Ectodermal cell (in vitro differentiated cells): ENCODE measurements around the gene PXDN.

ENCODE experiments used
- H3K27ac ChIP-seq: 2 replicates; pipeline ENCODE4 v1.7.0; 2013; ENCODE audit warnings: mild to moderate bottlenecking, low read depth, low read length; ENCODE audit not compliant: insufficient read depth, poor library complexity, severe bottlenecking
- H3K27me3 ChIP-seq: 2 replicates; pipeline ENCODE4 v1.7.0; 2013; ENCODE audit warnings: mild to moderate bottlenecking, low read length; ENCODE audit not compliant: insufficient read depth, control insufficient read depth, poor library complexity, severe bottlenecking
- H3K36me3 ChIP-seq: one replicate; pipeline ENCODE4 v1.7.0; 2013; ENCODE audit warnings: low read length; ENCODE audit not compliant: control insufficient read depth, insufficient read depth
- H3K4me1 ChIP-seq: one replicate; pipeline ENCODE4 v1.7.0; 2013; ENCODE audit warnings: low read length; ENCODE audit not compliant: control insufficient read depth, insufficient read depth
- H3K4me3 ChIP-seq: 2 replicates; pipeline ENCODE4 v1.7.0; 2013; ENCODE audit warnings: low read depth, low read length, control low read depth; ENCODE audit not compliant: insufficient read depth
- H3K9me3 ChIP-seq: 2 replicates; pipeline ENCODE4 v1.7.0; 2013; ENCODE audit warnings: mild to moderate bottlenecking, low read length, moderate library complexity; ENCODE audit not compliant: control insufficient read depth
- WGBS, 2 experiments: methylation state at CpG; one replicate each; pipeline ENCODE4 v1.1.7; 2013; ENCODE audit warnings: missing lambda C conversion rate in 2 of 2; 5-methylcytosine and 5-hydroxymethylcytosine counted together

PXDN gene

DNA sequence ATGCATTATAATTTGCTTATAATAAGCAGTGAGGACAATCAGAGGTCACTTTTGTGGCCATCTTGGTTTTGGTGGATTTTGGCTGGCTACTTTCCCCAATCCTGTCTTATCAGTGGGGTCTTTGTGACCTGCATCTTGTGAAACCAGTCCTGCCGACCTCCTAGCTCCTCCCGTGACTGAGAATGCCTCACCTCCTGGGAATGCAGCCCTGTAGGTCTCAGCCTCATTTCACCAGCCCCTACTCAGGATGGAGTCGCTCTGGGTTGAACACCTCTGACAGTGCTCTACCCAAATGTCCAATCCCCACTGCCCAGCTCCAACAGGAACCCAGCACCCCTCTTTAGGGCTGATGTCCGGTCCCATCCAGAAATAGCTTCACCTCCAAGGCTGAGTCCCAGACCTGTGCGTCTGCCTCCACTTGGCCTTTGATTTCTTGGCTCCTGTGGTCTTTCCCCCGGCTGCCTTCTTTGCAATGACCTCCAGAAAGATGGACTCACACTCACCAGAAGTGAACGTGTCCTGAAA is 31.3 kb upstream of the PXDN start:
- Histone ChIP-seq H3K36me3 (no peaks in the 10 kb centered on the region), H3K27ac (no peak overlapping the region), H3K9me3 (no peaks in the 10 kb centered on the region), H3K4me3 (no peak overlapping the region), H3K4me1 (peaks cover 3% of the 10 kb centered on the region), H3K27me3 (no peaks in the 10 kb centered on the region)
- WGBS, 2 experiments, result 88 to 93% methylated on average over 7 of the region's 7 CpGs

DNA sequence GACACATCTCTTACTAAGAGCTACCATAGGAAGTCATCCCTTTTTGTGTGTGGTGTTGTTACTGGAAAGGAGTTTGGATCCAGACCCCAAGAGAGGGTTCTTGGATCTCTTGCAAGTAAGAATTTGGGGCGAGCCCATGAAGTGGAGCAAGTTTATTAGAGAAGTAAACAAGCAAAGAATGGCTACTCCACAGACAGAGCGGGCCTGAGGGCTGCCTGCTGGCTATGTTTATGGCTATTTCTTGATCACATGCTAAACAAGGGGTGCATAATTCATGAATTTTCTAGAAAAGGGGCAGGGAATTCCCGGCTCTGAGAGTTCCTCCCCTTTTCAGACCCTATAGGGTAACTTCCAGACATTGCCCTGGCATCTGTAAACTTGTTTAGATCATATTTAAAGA is 30.6 kb upstream of the PXDN start:
- no peak overlapping the region for H3K4me3 ChIP-seq
- 88 to 92% methylated on average over 3 of the region's 3 CpGs for WGBS, 2 experiments
- no peaks in the 10 kb centered on the region for H3K9me3 ChIP-seq
- no peaks in the 10 kb centered on the region for H3K27me3 ChIP-seq
- H3K4me1 ChIP-seq, result peaks cover 3% of the 10 kb centered on the region
- H3K36me3 ChIP-seq, result no peaks in the 10 kb centered on the region
- no peak overlapping the region for H3K27ac ChIP-seq

DNA sequence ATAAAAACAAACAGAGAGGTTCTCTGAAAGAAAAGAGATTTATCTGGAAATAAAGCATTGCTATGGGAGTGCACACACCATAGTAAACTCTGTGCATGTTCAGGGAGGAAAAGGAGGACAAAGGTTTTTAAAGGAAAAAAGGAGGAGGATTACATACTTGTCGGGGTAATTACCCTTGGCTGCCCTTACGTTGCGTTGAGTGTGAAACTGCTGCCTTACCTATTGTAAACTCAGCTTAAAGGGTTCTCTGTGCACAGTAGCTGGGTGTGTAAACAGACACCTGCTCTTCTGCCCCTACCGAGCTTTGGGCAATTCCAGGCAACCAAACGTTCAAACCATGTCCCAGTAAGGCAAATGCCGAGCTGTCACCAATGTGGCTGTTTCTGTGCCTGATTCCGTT is 29.6 kb upstream of the PXDN start:
- WGBS, 2 experiments, result 86 to 88% methylated on average over 7 of the region's 7 CpGs
- no peaks in the 10 kb centered on the region for H3K36me3 ChIP-seq
- no peaks in the 10 kb centered on the region for H3K9me3 ChIP-seq
- no peak overlapping the region for H3K4me3 ChIP-seq
- peaks cover 3% of the 10 kb centered on the region for H3K4me1 ChIP-seq
- H3K27me3 ChIP-seq, result no peaks in the 10 kb centered on the region
- no peak overlapping the region for H3K27ac ChIP-seq

DNA sequence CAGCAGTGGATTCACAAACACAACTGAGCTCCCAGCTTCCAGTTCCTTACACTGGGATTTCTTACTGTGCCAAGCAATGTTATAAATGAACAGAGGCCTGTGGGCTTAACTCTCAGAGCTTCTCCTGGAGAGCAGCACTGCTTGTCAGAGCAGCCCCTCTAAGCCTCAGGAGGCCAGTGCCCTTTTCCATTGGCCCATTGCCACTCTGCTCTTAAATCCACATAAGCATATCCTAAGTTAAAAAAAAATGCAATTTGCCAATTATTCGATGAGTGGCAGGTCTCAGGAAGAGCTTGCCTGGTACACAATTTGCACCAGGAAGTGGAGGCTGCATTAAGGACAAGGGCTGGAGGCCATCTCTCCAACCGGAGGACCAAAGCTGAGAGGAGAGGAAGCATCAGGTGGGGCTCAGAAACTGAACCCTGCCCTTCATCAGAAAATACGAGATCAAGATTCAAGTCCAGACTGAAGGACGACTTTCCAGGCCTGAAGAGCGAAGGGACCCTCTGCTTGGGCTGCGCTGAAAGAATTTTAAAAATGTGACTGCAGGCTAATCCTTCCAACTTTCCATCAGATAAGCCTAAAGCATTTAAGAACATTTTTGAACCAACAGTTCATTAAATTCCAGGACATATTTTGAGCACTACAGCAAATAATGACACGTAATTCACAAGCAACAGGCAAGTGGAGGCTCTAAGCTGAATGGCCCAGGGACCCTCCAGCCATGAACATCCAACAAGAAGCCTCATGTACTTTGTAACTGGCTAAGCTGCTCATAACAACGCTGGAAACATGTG is 28.4 kb upstream of the PXDN start:
- Histone ChIP-seq H3K9me3 (no peaks in the 10 kb centered on the region), H3K4me3 (no peak overlapping the region), H3K36me3 (no peaks in the 10 kb centered on the region), H3K27me3 (no peaks in the 10 kb centered on the region), H3K4me1 (peaks cover 5% of the 10 kb centered on the region), H3K27ac (no peak overlapping the region)
- 92 to 94% methylated on average over 8 of the region's 8 CpGs for WGBS, 2 experiments

DNA sequence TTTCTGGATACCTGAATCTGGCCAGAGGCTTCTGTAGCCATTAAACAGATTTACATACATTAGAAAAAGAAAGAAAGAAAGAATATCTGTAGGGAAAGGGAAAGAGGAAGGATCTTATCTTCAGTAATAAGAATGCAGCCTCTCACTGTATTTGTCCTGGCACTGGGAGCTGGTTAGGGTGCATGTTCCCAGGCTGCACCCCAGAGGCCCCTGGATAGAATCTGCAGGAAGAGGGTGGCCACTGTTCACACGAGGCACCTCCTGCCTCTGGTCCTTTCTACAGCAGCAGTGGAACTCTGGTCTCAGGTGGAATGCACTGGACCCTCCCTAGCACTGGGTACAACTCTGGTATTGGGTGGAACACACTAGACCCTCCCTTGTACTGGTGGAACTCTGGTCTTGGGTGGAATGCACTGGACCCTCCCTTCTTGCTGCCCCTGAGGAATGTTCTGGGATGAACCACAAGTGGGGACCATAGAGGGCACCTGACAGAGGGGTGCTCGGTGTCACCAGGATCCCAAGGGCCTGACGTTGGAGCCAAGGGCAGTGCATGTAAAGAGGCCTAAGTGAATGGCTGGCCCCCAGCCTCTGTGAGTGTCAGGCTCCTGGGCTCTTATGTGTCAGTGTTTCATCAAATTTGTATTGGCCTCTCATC is 27.4 kb upstream of the PXDN start:
- no peaks in the 10 kb centered on the region for H3K9me3 ChIP-seq
- peaks cover 14% of the 10 kb centered on the region for H3K4me1 ChIP-seq
- H3K4me3 ChIP-seq, result no peak overlapping the region
- no peak overlapping the region for H3K27ac ChIP-seq
- H3K36me3 ChIP-seq, result no peaks in the 10 kb centered on the region
- no peaks in the 10 kb centered on the region for H3K27me3 ChIP-seq
- WGBS, 2 experiments, result 82 to 85% methylated on average over 3 of the region's 3 CpGs

DNA sequence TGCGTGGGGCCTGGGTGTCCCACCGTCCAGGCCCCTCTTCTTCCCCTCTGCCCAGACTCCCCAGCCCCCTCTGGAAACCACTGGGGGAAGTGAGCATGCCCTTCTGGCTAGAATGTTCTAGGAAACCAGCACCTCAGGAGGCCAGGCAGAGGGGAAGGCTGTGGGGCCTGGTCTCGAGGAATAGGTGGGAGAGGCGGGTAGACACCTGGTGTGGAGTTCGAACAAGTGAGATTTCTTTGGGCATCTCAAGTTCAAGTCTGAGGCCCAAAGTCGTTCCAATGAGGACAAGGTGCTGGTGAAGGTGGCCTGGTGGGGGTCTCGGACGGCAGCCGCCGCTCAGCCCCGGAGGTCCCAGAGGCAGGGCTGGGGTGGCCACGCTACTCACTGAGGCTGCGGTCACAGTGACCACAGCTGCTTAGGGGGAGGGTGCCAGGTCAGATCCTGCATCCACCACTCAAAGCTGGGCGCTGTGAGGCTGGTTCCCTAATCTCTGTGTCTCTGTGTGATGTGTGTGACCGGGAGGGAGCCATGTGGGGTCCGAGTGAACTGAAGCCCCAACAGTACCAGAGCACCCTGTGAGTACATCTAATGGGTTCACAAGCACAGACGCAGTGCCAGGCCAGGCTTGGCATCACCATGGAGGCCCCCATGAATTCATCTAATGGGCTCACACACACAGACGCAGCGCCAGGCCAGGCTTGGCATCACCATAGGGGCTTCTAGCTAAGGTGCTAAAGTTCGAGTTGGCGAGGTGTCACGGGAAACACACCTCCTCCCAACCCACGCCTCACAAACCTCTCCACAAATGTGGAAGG is 26.5 kb upstream of the PXDN start:
- Histone ChIP-seq H3K27ac (no peak overlapping the region), H3K27me3 (no peaks in the 10 kb centered on the region), H3K4me1 (peaks cover 14% of the 10 kb centered on the region), H3K36me3 (no peaks in the 10 kb centered on the region), H3K4me3 (no peak overlapping the region), H3K9me3 (no peaks in the 10 kb centered on the region)
- 91 to 94% methylated on average over 23 of the region's 23 CpGs for whole genome bisulfite sequencing, 2 experiments

DNA sequence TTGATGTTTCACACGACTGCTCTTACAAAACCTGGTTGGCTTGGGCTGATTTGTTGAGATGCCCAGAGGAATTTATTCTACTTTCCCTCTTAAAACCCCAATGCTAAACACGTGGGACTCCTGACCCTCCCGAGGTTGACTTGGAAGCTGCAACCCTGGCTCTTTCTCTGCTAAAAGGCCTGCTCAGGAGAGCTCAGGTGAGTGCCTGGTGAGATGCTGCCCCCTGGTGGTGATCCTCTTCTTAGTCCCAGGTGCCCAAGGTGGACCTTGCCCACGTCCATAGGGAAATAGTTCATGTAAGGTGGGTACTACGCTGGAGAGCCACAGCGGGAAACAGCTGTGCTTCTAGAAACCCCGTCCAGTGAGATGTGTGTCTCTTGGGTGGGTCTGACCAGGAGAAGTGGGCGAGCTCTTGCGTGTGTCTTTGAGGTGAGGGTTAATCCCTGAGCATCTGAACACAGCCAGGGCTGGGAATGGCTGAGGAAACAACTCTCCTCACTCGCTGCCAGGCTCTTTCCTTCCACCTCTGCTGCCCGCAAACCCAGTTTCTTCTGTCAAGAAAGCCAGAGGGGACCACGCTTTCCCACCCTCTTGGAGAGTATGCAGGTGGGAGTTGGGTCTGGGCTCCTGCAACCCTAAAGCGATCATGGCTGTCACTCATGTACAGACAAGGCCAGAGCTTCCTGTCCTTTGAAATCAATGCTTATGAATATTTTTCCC is 25.5 kb upstream of the PXDN start:
- 60 to 61% methylated on average over 13 of the region's 13 CpGs for WGBS, 2 experiments
- Histone ChIP-seq H3K27me3 (no peaks in the 10 kb centered on the region), H3K27ac (no peak overlapping the region), H3K4me1 (peaks cover 14% of the 10 kb centered on the region), H3K4me3 (no peak overlapping the region), H3K36me3 (no peaks in the 10 kb centered on the region), H3K9me3 (no peaks in the 10 kb centered on the region)

DNA sequence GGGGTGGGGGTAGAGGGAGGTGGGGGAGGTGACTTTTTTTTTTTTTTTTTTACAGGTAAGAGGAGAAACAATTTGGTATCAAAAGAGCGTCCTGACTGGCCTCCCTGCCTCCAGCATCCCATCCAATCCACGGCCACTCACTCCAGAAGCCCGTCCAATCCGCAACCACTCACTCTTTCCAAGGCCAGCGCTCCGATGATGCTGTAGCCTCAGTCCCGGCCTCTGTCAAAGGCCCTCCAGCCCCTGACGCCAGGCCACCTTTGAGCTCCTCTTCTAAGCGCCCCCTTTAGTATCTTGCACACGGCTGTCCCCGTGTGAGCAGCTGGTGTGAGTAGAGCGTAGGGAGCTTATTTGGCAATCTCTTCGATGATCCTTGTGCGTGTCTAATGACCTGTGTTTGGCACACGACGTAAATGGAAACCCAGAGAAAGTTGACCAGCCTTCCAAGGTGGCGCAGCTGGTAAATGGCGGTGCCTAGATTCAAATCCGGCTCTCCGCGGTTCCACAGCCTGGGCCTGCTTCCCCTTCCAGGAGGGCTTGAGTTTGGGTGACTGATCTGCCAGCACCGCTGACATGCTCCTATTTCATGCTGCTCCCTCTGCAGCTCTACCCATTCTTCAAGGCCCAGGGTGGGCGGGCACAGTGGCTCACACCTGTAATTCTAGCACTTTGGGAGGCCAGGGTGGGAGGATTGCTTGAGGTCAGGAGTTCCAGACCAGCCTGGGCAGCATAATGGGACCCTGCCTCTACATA is 23.8 kb upstream of the PXDN start:
- Histone ChIP-seq H3K27me3 (no peaks in the 10 kb centered on the region), H3K4me3 (no peak overlapping the region), H3K9me3 (no peaks in the 10 kb centered on the region), H3K27ac (no peak overlapping the region), H3K36me3 (no peaks in the 10 kb centered on the region), H3K4me1 (peaks cover 14% of the 10 kb centered on the region)
- 92 to 93% methylated on average over 23 of the region's 23 CpGs for WGBS, 2 experiments
